C4-2B (cell line): Measurements from ENCODE around the gene ICAM5.

Source experiments
- CTCF ChIP-seq: fragments of 450-650 bp; conservative IDR thresholded peaks from 2 replicates; pipeline ENCODE4 v1.5.1; 2017; ENCODE audit warnings: mild to moderate bottlenecking
- ZFX ChIP-seq: fragments of 450-650 bp; IDR thresholded peaks from 2 replicates; pipeline ENCODE4 v1.6.1; 2017

- no peak for TF ChIP-seq CTCF
- no peak for TF ChIP-seq ZFX
Observed at GRCh38 chr19:10339380-10339960, 49.7 kb downstream of the ICAM5 start, which contains the start of gene ICAM3.
